Left lobe of liver (tissue), 2 donors: Measurements from ENCODE around the gene RGMA. TPM values are rescaled to one million over a fixed set of nuclear protein-coding genes. Genes with fewer than 3 reads are reported as not detected.
A peak's percentile ranks its signal among the peaks of the same experiment; 100 is the strongest.

Experiments used
- ATAC-seq: fragments of 200-7000 bp; cut with Tn5 transposase; one replicate; pipeline ENCODE4 v1.9.1; 2020; ENCODE audit warnings: mild to moderate bottlenecking, moderate library complexity
- DNase-seq: peaks from one replicate; pipeline ENCODE4 v3.0.0-alpha.2; 2020; ENCODE audit warnings: low spot score
- total RNA-seq: library from RNA; stranded (reverse); gene quantifications from one replicate; pipeline ENCODE4 v1.2.1, GENCODE V29; 2021
- donor health status: DM: no; HTN: no; CAD: no; lungs with moderate emphysema.
- donor health status: DM: no; HTN: yes; CAD: no.

The RGMA gene
- total RNA-seq, 1 donor from 2014 or later, result 0.33 TPM

GRCh38 chr15:93093765-93094164 lies 4.8 kb upstream of the RGMA start:
- ATAC-seq (no peak), DNase-seq (no peak)

GRCh38 chr15:93091465-93091864 lies 2.5 kb upstream of the RGMA start:
- DNase-seq (no peak), ATAC-seq (no peak)

- no peak for DNase-seq
- no peak for ATAC-seq
Measured at GRCh38 chr15:93089727-93090305, 805 bp upstream of the RGMA start.

GRCh38 chr15:93088200-93088980 lies 621 bp downstream of the RGMA start:
- DNase-seq, result no peak
- peak; percentile 58 for ATAC-seq

GRCh38 chr15:93087825-93088199 lies 1.2 kb downstream of the RGMA start:
- ATAC-seq, result peak; percentile 80
- no peak for DNase-seq

GRCh38 chr15:93086791-93087190 lies 2.2 kb downstream of the RGMA start:
- no peak for DNase-seq
- no peak for ATAC-seq

- ATAC-seq, result no peak
- no peak for DNase-seq
Measured at GRCh38 chr15:93085692-93086091, 3.3 kb downstream of the RGMA start.

GRCh38 chr15:93082861-93083260 lies 6.2 kb downstream of the RGMA start:
- DNase-seq (no peak), ATAC-seq (no peak)

GRCh38 chr15:93081399-93081798 lies 7.6 kb downstream of the RGMA start:
- no peak for ATAC-seq
- no peak for DNase-seq

GRCh38 chr15:93080451-93080850 lies 8.6 kb downstream of the RGMA start:
- no peak for ATAC-seq
- no peak for DNase-seq

GRCh38 chr15:93076875-93077274 lies 12.1 kb downstream of the RGMA start:
- ATAC-seq (no peak), DNase-seq (no peak)

GRCh38 chr15:93076217-93076616 lies 12.8 kb downstream of the RGMA start:
- no peak for ATAC-seq
- DNase-seq, result no peak

- DNase-seq, result no peak
Measured at GRCh38 chr15:93074599-93074998, 14.4 kb downstream of the RGMA start.

GRCh38 chr15:93073465-93073952 lies 15.5 kb downstream of the RGMA start:
- no peak for ATAC-seq
- no peak for DNase-seq

More at GRCh38 chr15:93074599-93074998, 14.4 kb downstream of the RGMA start:
- ATAC-seq, result no peak

- peak; percentile 77 for ATAC-seq
- no peak for DNase-seq
Measured at GRCh38 chr15:93072411-93073394, 16.3 kb downstream of the RGMA start.

GRCh38 chr15:93072011-93072410 lies 17.0 kb downstream of the RGMA start:
- ATAC-seq (no peak), DNase-seq (no peak)

- ATAC-seq (no peak), DNase-seq (no peak)
Measured at GRCh38 chr15:93071469-93071936, 17.5 kb downstream of the RGMA start.

- ATAC-seq (no peak), DNase-seq (no peak)
Measured at GRCh38 chr15:93070551-93071296, 18.3 kb downstream of the RGMA start.

- ATAC-seq, result no peak
- DNase-seq, result no peak
Measured at GRCh38 chr15:93070132-93070531, 18.9 kb downstream of the RGMA start.

GRCh38 chr15:93068581-93069199 lies 20.3 kb downstream of the RGMA start:
- ATAC-seq, result no peak
- no peak for DNase-seq
